ENCODE results near the gene ANKRD27. TPM values are rescaled to one million over a fixed set of nuclear protein-coding genes. Genes with fewer than 3 reads are reported as not detected.

ANKRD27 gene
- polyA plus RNA-seq, 1 of the 3 experiments (the other 2 are of a cell fraction), result 16.5 TPM

GRCh38 chr19:32611161-32611560 lies 63.8 kb downstream of the ANKRD27 start:
- Histone ChIP-seq H3F3A (replicated peaks; ENCODE audit: insufficient read depth) (no peaks in the 10 kb centered on the region), H2AFZ (ENCODE audit: low read depth) (no peak overlapping the region), H3K79me2 (ENCODE audit: insufficient read depth) (no peaks in the 10 kb centered on the region), H4K20me1 (ENCODE audit: insufficient read depth) (no peaks in the 10 kb centered on the region), H3K4me3 (ENCODE audit: low read depth in 2 of 2, low read length in 1 of 2) (no peak overlapping the region), H3K4me2 (no peak overlapping the region), H3K9me3 (no peaks in the 10 kb centered on the region), H3K36me3 (replicated peaks in 1 of 2; ENCODE audit: control insufficient read depth in 1 of 2, insufficient read depth in 2 of 2, low read length in 1 of 2) (peaks cover 26 to 41% of the 10 kb centered on the region in 2 experiments), H3K9ac (no peak overlapping the region), H3K27ac (ENCODE audit: low read depth in 2 of 2, low read length in 1 of 2) (peak overlapping the region in 1 of 2 experiments; percentile 32; a peak in 2 of 4 replicates), H3K27me3 (ENCODE audit: insufficient read depth) (no peaks in the 10 kb centered on the region), H3K9me2 (no peaks in the 10 kb centered on the region), H3K4me1 (ENCODE audit: control insufficient read depth in 1 of 2, insufficient read depth in 2 of 2, low read depth in 1 of 2, low read length in 1 of 2) (peaks cover 0 to 3% of the 10 kb centered on the region in 2 experiments; a peak in 1 of 4 replicates)
- ChIA-PET CTCF (interaction anchor here (1.8 kb wide), 1 partner anchor 11 kb away, joined by 10 read pairs; no protein-coding TSS in a partner anchor), POLR2A (no interaction called here)
- TF ChIP-seq EP300 (IDR thresholded peaks at IDR 0.05; ENCODE audit: borderline replicate concordance in 1 of 2, low read depth in 1 of 2, low read length in 1 of 2) (peak in 1 of 2 experiments; percentile 28; a peak in 1 of 4 replicates), RAD21 (IDR thresholded peaks at IDR 0.05; ENCODE audit: low read length) (no peak), FOSL2 (IDR thresholded peaks at IDR 0.05; ENCODE audit: borderline replicate concordance, low read depth) (no peak), POLR2AphosphoS5 (IDR thresholded peaks at IDR 0.05; ENCODE audit: low read depth, low read length) (no peak), ZBTB33 (IDR thresholded peaks at IDR 0.05; ENCODE audit: borderline replicate concordance, low read depth) (no peak), GATA2 (CRISPR knock-in tag; IDR thresholded peaks at IDR 0.05) (no peak)
- 90% methylated on average over 5 of the region's 5 CpGs for WGBS (ENCODE audit: low lambda C conversion rate)
- DNase-seq, result peak; percentile 65

DNA sequence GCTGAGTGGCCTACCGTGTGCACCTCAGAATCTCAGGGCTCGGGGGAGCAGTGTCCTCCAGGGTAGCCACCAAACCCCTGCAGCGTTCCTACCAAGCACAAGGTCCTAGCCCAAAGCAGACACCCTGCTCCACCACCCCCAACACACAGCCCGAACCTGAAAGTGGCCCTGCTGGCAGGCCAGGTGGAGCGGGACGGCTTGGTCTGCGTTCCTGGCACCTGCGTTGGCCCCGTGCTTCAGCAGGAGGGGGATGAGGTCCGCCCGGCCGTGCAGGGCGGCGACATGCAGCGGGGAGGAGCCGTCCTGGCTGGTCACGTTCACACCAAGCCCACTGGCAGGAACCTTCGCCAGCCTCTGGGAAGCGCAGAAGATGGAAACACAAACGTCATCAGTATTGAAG lies 67.5 kb downstream of the ANKRD27 start:
- POLR2A ChIA-PET, result no interaction called here
- CTCF ChIA-PET, result no interaction called here

More for the DNA sequence above, 67.5 kb downstream of the ANKRD27 start:
- peaks cover 24 to 27% of the 10 kb centered on the region in 2 experiments for H3K36me3 ChIP-seq (replicated peaks in 1 of 2; ENCODE audit: control insufficient read depth in 1 of 2, insufficient read depth in 2 of 2, low read length in 1 of 2)
- no peaks in the 10 kb centered on the region for H4K20me1 ChIP-seq (ENCODE audit: insufficient read depth)
- no peak overlapping the region for H2AFZ ChIP-seq (ENCODE audit: low read depth)
- 98% methylated on average over 18 of the region's 20 CpGs for WGBS (ENCODE audit: low lambda C conversion rate)
- no peaks in the 10 kb centered on the region for H3K9me2 ChIP-seq
- no peak for DNase-seq
- no peak overlapping the region for H3K9ac ChIP-seq
- H3K4me3 ChIP-seq (ENCODE audit: low read depth in 2 of 2, low read length in 1 of 2), result no peak overlapping the region
- TF ChIP-seq USF2 (IDR thresholded peaks at IDR 0.05; ENCODE audit: borderline replicate concordance, low read depth, low read length), result no peak
- H3F3A ChIP-seq (replicated peaks; ENCODE audit: insufficient read depth), result no peaks in the 10 kb centered on the region
- H3K4me2 ChIP-seq, result no peak overlapping the region
- no peaks in the 10 kb centered on the region for H3K27me3 ChIP-seq (ENCODE audit: insufficient read depth)
- peaks cover 0 to 3% of the 10 kb centered on the region in 2 experiments; a peak in 1 of 4 replicates for H3K4me1 ChIP-seq (ENCODE audit: control insufficient read depth in 1 of 2, insufficient read depth in 2 of 2, low read depth in 1 of 2, low read length in 1 of 2)
- H3K9me3 ChIP-seq, result no peaks in the 10 kb centered on the region
- no peak overlapping the region for H3K27ac ChIP-seq (ENCODE audit: low read depth in 2 of 2, low read length in 1 of 2)
- no peaks in the 10 kb centered on the region for H3K79me2 ChIP-seq (ENCODE audit: insufficient read depth)

Data from SK-N-SH (cell line).